SK-N-SH (cell line): ENCODE results near the gene KHNYN. TPM values are rescaled to one million over a fixed set of nuclear protein-coding genes. Genes with fewer than 3 reads are reported as not detected.

Experiments
- CTCF ChIA-PET: fragments of 300-600, 350-600 bp; formaldehyde crosslinking; extraction: SDS; loops from one replicate; lab custom pipeline; 2021; lab: Yijun Ruan, JAX
- POLR2A ChIA-PET: fragments of 350-600 bp; sonication (Branson Sonifier 250); formaldehyde crosslinking; extraction: SDS; loops from one replicate; lab custom pipeline; 2020; ENCODE audit warnings: antibody characterized with exemption, inconsistent platforms; lab: Yijun Ruan, JAX
- DNase-seq: peaks from one replicate; pipeline ENCODE4 v3.0.0; 2012
- H2AFZ ChIP-seq: fragments of 200-600 bp; sonication (generic); 2 replicates; pipeline ENCODE4 v1.8.1; 2016; ENCODE audit warnings: antibody characterized with exemption, mild to moderate bottlenecking, low read depth
- H3F3A ChIP-seq: fragments of 200-600 bp; sonication (generic); replicated peaks from 2 replicates; pipeline ENCODE3; 2016; ENCODE audit warnings: antibody characterized with exemption, mild to moderate bottlenecking; ENCODE audit not compliant: insufficient read depth
- H3K27ac ChIP-seq, 2 experiments: fragments of 200-500 bp in 1 of 2; fragments of 200-600 bp in 1 of 2; sonication (Bioruptor generic) in 1 of 2; sonication (generic), shearing (Covaris generic) in 1 of 2; 2 replicates each; pipeline versions ENCODE4 v1.5.1 to v1.6.1; 2014 to 2016; ENCODE audit warnings: low read depth in 2 of 2, inconsistent platforms in 1 of 2, low read length in 1 of 2, mild to moderate bottlenecking in 1 of 2, mixed read lengths in 1 of 2
- H3K27me3 ChIP-seq: fragments of 200-600 bp; sonication (generic), shearing (Covaris generic); 2 replicates; pipeline ENCODE4 v1.6.1; 2016; ENCODE audit warnings: mixed run types; ENCODE audit not compliant: insufficient read depth
- H3K36me3 ChIP-seq, 2 experiments: fragments of 200-500 bp in 1 of 2; fragments of 200-600 bp in 1 of 2; sonication (Bioruptor generic) in 1 of 2; sonication (generic) in 1 of 2; replicated peaks in 1 of 2; 2 replicates each; pipeline versions ENCODE3 to v1.5.1; 2014 to 2016; ENCODE audit warnings: low read length in 1 of 2, mild to moderate bottlenecking in 1 of 2; ENCODE audit not compliant: insufficient read depth in 2 of 2, control insufficient read depth in 1 of 2
- H3K4me1 ChIP-seq, 2 experiments: fragments of 200-500 bp in 1 of 2; fragments of 200-600 bp in 1 of 2; sonication (Bioruptor generic) in 1 of 2; sonication (generic), shearing (Covaris generic) in 1 of 2; 2 replicates each; pipeline versions ENCODE4 v1.5.1 to v1.6.1; 2014 to 2016; ENCODE audit warnings: low read depth in 1 of 2, low read length in 1 of 2, mixed run types in 1 of 2; ENCODE audit not compliant: insufficient read depth in 2 of 2, control insufficient read depth in 1 of 2
- H3K4me2 ChIP-seq: fragments of 200-600 bp; sonication (generic), shearing (Covaris generic); 2 replicates; pipeline ENCODE4 v1.6.1; 2017; ENCODE audit warnings: mixed run types
- H3K4me3 ChIP-seq, 2 experiments: fragments of 200-500 bp in 1 of 2; fragments of 200-600 bp in 1 of 2; sonication (Bioruptor generic) in 1 of 2; sonication (generic), shearing (Covaris generic) in 1 of 2; 2 replicates each; pipeline versions ENCODE4 v1.5.1 to v1.8.1; 2014 to 2016; ENCODE audit warnings: low read depth in 2 of 2, inconsistent platforms in 1 of 2, low read length in 1 of 2, mild to moderate bottlenecking in 1 of 2, mixed read lengths in 1 of 2, moderate library complexity in 1 of 2
- H3K79me2 ChIP-seq: fragments of 200-600 bp; sonication (generic); 2 replicates; pipeline ENCODE4 v1.8.1; 2017; ENCODE audit warnings: mild to moderate bottlenecking; ENCODE audit not compliant: insufficient read depth
- H3K9ac ChIP-seq: fragments of 200-600 bp; sonication (generic); 2 replicates; pipeline ENCODE4 v1.6.1; 2017; ENCODE audit warnings: mixed run types
- H3K9me2 ChIP-seq: fragments of 200-600 bp; sonication (generic); 2 replicates; pipeline ENCODE4 v1.6.1; 2017; ENCODE audit warnings: mixed run types
- H3K9me3 ChIP-seq: fragments of 200-600 bp; sonication (generic); 2 replicates; pipeline ENCODE4 v1.6.1; 2017; ENCODE audit warnings: mixed run types, mild to moderate bottlenecking, moderate library complexity
- H4K20me1 ChIP-seq: fragments of 200-600 bp; sonication (generic); 2 replicates; pipeline ENCODE4 v1.6.1; 2017; ENCODE audit warnings: mild to moderate bottlenecking, mixed run types; ENCODE audit not compliant: insufficient read depth
- EP300 ChIP-seq, 2 experiments: IDR thresholded peaks; 2 replicates each; pipeline versions ENCODE4 v1.4.0 to v1.6.1; 2012; ENCODE audit warnings: borderline replicate concordance in 1 of 2, low read depth in 1 of 2, low read length in 1 of 2
- EZH2phosphoT487 ChIP-seq: fragments of 200-600 bp; sonication (generic); IDR thresholded peaks from 2 replicates; pipeline ENCODE4 v1.6.1; 2017; ENCODE audit warnings: low read depth, mixed run types, mild to moderate bottlenecking, antibody characterized with exemption, moderate library complexity, borderline replicate concordance
- FOSL2 ChIP-seq: IDR thresholded peaks from 2 replicates; pipeline ENCODE4 v1.4.0; 2012; ENCODE audit warnings: low read depth, mild to moderate bottlenecking, moderate library complexity, borderline replicate concordance
- FOXJ3 ChIP-seq: sonication (generic); formaldehyde crosslinking; IDR thresholded peaks from 2 replicates; pipeline ENCODE4 v1.5.1; 2020; ENCODE audit warnings: mild to moderate bottlenecking, missing genetic modification reagents
- FOXM1 ChIP-seq: IDR thresholded peaks from 2 replicates; pipeline ENCODE4 v1.4.0; 2012; ENCODE audit warnings: low read depth, mild to moderate bottlenecking
- GABPA ChIP-seq: IDR thresholded peaks from 2 replicates; pipeline ENCODE4 v1.4.0; 2012; ENCODE audit warnings: low read depth, mild to moderate bottlenecking
- JUND ChIP-seq: IDR thresholded peaks from 2 replicates; pipeline ENCODE4 v1.4.0; 2012
- NRF1 ChIP-seq: IDR thresholded peaks from 2 replicates; pipeline ENCODE4 v1.6.1; 2012; ENCODE audit warnings: low read depth, mild to moderate bottlenecking, low read length
- POLR2AphosphoS5 ChIP-seq: IDR thresholded peaks from 2 replicates; pipeline ENCODE4 v1.6.1; 2012; ENCODE audit warnings: low read depth, low read length
- RAD21 ChIP-seq: IDR thresholded peaks from 2 replicates; pipeline ENCODE4 v1.6.1; 2012; ENCODE audit warnings: mild to moderate bottlenecking, low read length
- RCOR1 ChIP-seq: fragments of 150-350 bp; IDR thresholded peaks from 2 replicates; pipeline ENCODE4 v1.6.1; 2017; ENCODE audit warnings: antibody characterized with exemption, low read length
- RFX5 ChIP-seq: IDR thresholded peaks from 2 replicates; pipeline ENCODE4 v1.6.1; 2012; ENCODE audit warnings: mild to moderate bottlenecking, improper control_type of control experiment, low read length
- TAF1 ChIP-seq: IDR thresholded peaks from 2 replicates; pipeline ENCODE4 v1.6.1; 2012; ENCODE audit warnings: low read depth, mild to moderate bottlenecking, low read length, moderate library complexity, borderline replicate concordance
- WGBS: methylation state at CpG from one replicate; pipeline ENCODE4 v1.1.6; 2017; ENCODE audit warnings: low lambda C conversion rate; 5-methylcytosine and 5-hydroxymethylcytosine counted together
- polyA plus RNA-seq, 3 experiments: library from polyadenylated mRNA; depleted of rRNA; stranded (reverse); fragments of >200 nt; gene quantifications; 2 replicates each; pipeline ENCODE4 v1.2.3, GENCODE V29; 2012
- TF ChIP-seq, protein P1 (sequence below): IDR thresholded peaks from 2 replicates; pipeline ENCODE4 v1.4.0; 2012; ENCODE audit warnings: low read depth, borderline replicate concordance
- TF ChIP-seq, protein P2 (sequence below): fragments of 150-350 bp; IDR thresholded peaks from 2 replicates; pipeline ENCODE4 v1.6.1; 2016; ENCODE audit warnings: mild to moderate bottlenecking, low read depth, low read length
- TF ChIP-seq, protein P3 (sequence below): IDR thresholded peaks from 2 replicates; pipeline ENCODE4 v1.6.1; 2012; ENCODE audit warnings: mild to moderate bottlenecking, low read depth, low read length, moderate library complexity

Gene KHNYN
- polyA plus RNA-seq, 1 of the 3 experiments (the other 2 are of a cell fraction): 18.3 TPM

DNA sequence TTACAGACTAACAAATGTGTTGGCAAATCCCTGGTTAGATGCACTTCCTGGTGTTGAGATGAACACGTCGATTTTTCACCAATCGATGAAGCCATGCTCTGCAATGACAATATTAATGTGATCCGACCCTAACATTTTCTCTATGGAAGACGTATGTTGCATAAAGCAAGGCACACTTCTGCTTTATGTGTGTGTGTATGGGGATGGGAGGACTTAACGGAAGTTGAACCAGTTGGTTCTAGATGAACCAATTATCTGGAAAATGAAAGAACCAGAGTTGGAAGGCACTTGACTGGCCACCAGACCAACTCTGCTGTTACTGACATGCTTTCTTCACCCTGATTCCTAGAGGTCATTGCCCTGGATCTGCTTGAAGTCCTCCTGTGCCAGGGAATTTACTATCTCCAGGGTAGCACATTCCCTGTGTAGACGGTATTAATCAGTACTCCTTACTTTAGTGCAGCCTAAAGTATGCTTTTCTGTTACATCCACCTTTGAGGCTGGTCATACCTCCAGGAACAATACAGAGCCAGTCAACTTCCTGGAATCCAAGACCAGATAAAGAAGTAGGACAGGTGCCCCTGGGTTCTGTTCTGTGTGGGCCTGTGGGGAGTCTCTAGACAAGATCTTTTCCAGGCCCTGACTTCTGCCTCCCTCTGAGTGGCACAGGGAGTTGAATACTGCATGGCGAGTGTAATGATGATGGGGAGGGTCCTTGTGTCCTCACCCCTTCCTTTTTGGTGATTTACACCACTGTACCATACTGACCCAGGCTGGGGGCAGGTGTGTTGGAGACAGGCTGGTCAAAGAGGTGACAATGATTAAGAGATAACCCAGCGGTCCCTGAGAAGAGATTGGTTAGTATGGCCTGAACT is 8.7 kb downstream of the KHNYN start:
- H3K9ac ChIP-seq: no peak overlapping the region
- no peak overlapping the region for H3K27ac ChIP-seq
- no peaks in the 10 kb centered on the region for H3K9me2 ChIP-seq
- peaks cover 0 to 17% of the 10 kb centered on the region in 2 experiments; a peak in 2 of 4 replicates for H3K4me1 ChIP-seq
- H3F3A ChIP-seq: peaks cover 34% of the 10 kb centered on the region
- peaks cover 4% of the 10 kb centered on the region; the same call in 1 of the 2 replicates for H4K20me1 ChIP-seq
- H3K36me3 ChIP-seq: peaks cover 34 to 64% of the 10 kb centered on the region in 2 experiments
- no peak overlapping the region for H2AFZ ChIP-seq
- WGBS: 81% methylated on average over 9 of the region's 9 CpGs
- no peak for DNase-seq
- TF ChIP-seq, protein P1, sequence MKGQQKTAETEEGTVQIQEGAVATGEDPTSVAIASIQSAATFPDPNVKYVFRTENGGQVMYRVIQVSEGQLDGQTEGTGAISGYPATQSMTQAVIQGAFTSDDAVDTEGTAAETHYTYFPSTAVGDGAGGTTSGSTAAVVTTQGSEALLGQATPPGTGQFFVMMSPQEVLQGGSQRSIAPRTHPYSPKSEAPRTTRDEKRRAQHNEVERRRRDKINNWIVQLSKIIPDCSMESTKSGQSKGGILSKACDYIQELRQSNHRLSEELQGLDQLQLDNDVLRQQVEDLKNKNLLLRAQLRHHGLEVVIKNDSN: no peak
- 0 out of 2 replicates have a peak, but pooled peaks have one; percentile 3 for TF ChIP-seq POLR2AphosphoS5
- H3K79me2 ChIP-seq: peaks cover 30% of the 10 kb centered on the region
- CTCF ChIA-PET: interaction anchor here (1.9 to 16.4 kb wide), 10 partner anchors 7 to 116 kb away, joined by 5 to 445 read pairs (median 40); partner anchors contain the start of genes ADCY4, CBLN3, KHNYN and RIPK3
- H3K4me3 ChIP-seq: no peak overlapping the region
- H3K4me2 ChIP-seq: no peak overlapping the region
- H3K27me3 ChIP-seq: no peaks in the 10 kb centered on the region
- no peaks in the 10 kb centered on the region for H3K9me3 ChIP-seq
- POLR2A ChIA-PET: interaction anchor here (1.4 to 2.2 kb wide), 3 partner anchors 72 to 105 kb away, joined by 3 to 14 read pairs (median 10); no protein-coding TSS in a partner anchor

DNA sequence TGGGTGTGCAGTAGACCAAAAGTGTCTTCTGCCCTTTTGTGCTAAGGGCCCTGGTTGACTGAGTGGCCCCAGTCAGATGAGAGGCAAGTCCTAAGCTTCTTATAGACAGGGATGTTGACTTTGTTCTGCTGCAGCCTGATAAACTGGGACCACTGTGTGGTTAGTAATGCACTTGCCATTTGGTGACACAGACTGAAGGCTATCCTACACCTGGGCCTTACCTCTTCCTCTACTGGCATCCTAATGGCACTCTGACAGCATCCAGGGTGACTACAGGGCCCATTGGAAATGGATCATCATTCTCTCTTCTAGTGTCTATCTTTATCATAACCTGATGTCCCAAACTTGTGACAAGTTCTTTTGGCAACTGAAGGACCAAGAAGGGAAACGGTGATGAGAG is 9.5 kb downstream of the KHNYN start:
- 93% methylated on average over 1 of the region's 1 CpG for WGBS
- Histone ChIP-seq H3K4me3 (no peak overlapping the region), H3K79me2 (peaks cover 33% of the 10 kb centered on the region), H3K9ac (no peak overlapping the region), H4K20me1 (peaks cover 4% of the 10 kb centered on the region; the same call in 1 of the 2 replicates), H3K9me3 (no peaks in the 10 kb centered on the region), H3K4me1 (peaks cover 0 to 17% of the 10 kb centered on the region in 2 experiments; a peak in 2 of 4 replicates), H2AFZ (no peak overlapping the region), H3K27me3 (no peaks in the 10 kb centered on the region), H3K36me3 (peaks cover 28 to 56% of the 10 kb centered on the region in 2 experiments), H3K9me2 (no peaks in the 10 kb centered on the region), H3K27ac (no peak overlapping the region), H3K4me2 (no peak overlapping the region), H3F3A (peaks cover 28% of the 10 kb centered on the region)
- TF ChIP-seq RCOR1 (no peak), FOSL2 (no peak), FOXJ3 (CRISPR knock-in tag) (no peak), NRF1 (no peak), RAD21 (no peak), RFX5 (no peak), EZH2phosphoT487 (no peak), EP300 (IDR thresholded peaks at IDR 0.05; ENCODE audit: borderline replicate concordance in 1 of 2, low read depth in 1 of 2, low read length in 1 of 2) (no peak), TAF1 (no peak), POLR2AphosphoS5 (no peak), FOXM1 (no peak), JUND (no peak), GABPA (no peak)
- TF ChIP-seq, protein P1: no peak
- TF ChIP-seq, protein P2, sequence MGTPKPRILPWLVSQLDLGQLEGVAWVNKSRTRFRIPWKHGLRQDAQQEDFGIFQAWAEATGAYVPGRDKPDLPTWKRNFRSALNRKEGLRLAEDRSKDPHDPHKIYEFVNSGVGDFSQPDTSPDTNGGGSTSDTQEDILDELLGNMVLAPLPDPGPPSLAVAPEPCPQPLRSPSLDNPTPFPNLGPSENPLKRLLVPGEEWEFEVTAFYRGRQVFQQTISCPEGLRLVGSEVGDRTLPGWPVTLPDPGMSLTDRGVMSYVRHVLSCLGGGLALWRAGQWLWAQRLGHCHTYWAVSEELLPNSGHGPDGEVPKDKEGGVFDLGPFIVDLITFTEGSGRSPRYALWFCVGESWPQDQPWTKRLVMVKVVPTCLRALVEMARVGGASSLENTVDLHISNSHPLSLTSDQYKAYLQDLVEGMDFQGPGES: no peak
- TF ChIP-seq, protein P3, sequence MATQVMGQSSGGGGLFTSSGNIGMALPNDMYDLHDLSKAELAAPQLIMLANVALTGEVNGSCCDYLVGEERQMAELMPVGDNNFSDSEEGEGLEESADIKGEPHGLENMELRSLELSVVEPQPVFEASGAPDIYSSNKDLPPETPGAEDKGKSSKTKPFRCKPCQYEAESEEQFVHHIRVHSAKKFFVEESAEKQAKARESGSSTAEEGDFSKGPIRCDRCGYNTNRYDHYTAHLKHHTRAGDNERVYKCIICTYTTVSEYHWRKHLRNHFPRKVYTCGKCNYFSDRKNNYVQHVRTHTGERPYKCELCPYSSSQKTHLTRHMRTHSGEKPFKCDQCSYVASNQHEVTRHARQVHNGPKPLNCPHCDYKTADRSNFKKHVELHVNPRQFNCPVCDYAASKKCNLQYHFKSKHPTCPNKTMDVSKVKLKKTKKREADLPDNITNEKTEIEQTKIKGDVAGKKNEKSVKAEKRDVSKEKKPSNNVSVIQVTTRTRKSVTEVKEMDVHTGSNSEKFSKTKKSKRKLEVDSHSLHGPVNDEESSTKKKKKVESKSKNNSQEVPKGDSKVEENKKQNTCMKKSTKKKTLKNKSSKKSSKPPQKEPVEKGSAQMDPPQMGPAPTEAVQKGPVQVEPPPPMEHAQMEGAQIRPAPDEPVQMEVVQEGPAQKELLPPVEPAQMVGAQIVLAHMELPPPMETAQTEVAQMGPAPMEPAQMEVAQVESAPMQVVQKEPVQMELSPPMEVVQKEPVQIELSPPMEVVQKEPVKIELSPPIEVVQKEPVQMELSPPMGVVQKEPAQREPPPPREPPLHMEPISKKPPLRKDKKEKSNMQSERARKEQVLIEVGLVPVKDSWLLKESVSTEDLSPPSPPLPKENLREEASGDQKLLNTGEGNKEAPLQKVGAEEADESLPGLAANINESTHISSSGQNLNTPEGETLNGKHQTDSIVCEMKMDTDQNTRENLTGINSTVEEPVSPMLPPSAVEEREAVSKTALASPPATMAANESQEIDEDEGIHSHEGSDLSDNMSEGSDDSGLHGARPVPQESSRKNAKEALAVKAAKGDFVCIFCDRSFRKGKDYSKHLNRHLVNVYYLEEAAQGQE: no peak
- ChIA-PET POLR2A (interaction anchor here (1.4 kb wide), 1 partner anchor 73 kb away, joined by 3 read pairs; no protein-coding TSS in a partner anchor), CTCF (interaction anchor here (4.1 to 16.4 kb wide), 3 partner anchors 8 to 103 kb away, joined by 39 to 445 read pairs (median 40); partner anchors contain the start of genes ADCY4, CBLN3, KHNYN and RIPK3)
- DNase-seq: no peak
